Chondrocyte (in vitro differentiated cells): Measurements from ENCODE around the gene GINS1. TPM values are rescaled to one million over a fixed set of nuclear protein-coding genes. Genes with fewer than 3 reads are reported as not detected.

Experiments
- DNase-seq: peaks from one replicate; pipeline ENCODE4 v3.0.0; 2021; ENCODE audit warnings: mixed read lengths, low spot score
- H3K27ac Mint-ChIP-seq: one replicate; pipeline ENCODE4 v1.8.0; 2021; ENCODE audit warnings: mild to moderate bottlenecking, moderate library complexity, mixed read lengths; ENCODE audit not compliant: unreplicated experiment
- H3K27me3 Mint-ChIP-seq: 2 replicates; pipeline ENCODE4 v1.8.0; 2021; ENCODE audit warnings: low read depth, mixed read lengths
- H3K36me3 Mint-ChIP-seq: 2 replicates; pipeline ENCODE4 v1.8.0; 2021; ENCODE audit warnings: low read depth, mixed read lengths
- H3K4me1 Mint-ChIP-seq: 2 replicates; pipeline ENCODE4 v1.8.0; 2021; ENCODE audit warnings: low read depth, mild to moderate bottlenecking, mixed read lengths
- H3K4me3 Mint-ChIP-seq: one replicate; pipeline ENCODE4 v1.8.0; 2021; ENCODE audit warnings: mild to moderate bottlenecking, moderate library complexity, mixed read lengths; ENCODE audit not compliant: unreplicated experiment
- H3K9me3 Mint-ChIP-seq: 2 replicates; pipeline ENCODE4 v1.8.0; 2021; ENCODE audit warnings: low read depth, mixed read lengths
- total RNA-seq: library from RNA; stranded (reverse); gene quantifications from 3 replicates; pipeline ENCODE4 v1.2.1, GENCODE V29; 2021
- TF ChIP-seq, protein P1 (sequence below): fragments of 200-600 bp; sonication (generic); IDR thresholded peaks from 2 replicates; pipeline ENCODE4 v1.5.0; 2021; ENCODE audit warnings: antibody characterized with exemption, mild to moderate bottlenecking, moderate library complexity

The GINS1 gene
- total RNA-seq, 1 donor from 2014 or later = 3.5 TPM

DNA sequence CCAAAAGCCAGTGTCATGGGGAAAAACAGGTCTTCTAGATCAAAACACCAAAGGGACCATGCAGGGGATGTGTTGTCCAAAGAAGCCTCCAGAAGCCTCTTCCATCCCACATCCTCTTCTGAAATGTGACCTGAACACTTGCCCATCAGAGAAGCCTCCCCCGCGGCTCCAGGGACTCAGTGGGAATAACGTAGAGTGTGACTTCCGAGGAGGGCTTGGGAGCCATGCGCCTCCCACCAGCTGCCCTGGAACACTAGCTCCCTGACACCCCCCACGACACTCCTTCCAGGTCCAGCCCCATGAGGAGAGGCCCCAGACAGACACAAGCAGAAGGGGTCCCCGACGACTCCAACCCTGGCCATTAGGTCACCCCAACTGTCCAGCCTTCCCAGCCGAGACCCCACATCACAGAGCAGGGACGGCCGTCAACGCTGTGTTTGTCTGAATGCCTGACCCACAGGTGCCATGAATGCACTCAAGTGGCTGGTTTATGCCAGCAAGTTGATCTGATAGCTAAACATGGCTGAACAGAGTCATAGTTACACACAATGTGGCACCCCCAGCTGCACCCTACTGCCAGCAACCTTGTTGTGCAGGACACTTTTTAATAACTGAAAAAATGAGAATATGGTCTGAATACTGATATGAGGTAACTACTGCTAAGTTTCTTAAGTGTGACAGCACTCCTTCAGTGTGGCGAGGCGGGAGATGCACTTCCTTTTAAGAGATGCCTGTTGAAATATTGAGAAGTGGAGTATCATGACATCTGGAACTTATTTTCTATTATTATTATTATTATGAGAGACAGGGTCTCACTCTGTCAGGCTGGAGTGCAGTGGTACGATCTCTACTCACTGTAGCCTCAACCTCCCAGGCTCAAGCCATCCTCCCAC lies 58.0 kb downstream of the GINS1 start:
- TF ChIP-seq, protein P1, sequence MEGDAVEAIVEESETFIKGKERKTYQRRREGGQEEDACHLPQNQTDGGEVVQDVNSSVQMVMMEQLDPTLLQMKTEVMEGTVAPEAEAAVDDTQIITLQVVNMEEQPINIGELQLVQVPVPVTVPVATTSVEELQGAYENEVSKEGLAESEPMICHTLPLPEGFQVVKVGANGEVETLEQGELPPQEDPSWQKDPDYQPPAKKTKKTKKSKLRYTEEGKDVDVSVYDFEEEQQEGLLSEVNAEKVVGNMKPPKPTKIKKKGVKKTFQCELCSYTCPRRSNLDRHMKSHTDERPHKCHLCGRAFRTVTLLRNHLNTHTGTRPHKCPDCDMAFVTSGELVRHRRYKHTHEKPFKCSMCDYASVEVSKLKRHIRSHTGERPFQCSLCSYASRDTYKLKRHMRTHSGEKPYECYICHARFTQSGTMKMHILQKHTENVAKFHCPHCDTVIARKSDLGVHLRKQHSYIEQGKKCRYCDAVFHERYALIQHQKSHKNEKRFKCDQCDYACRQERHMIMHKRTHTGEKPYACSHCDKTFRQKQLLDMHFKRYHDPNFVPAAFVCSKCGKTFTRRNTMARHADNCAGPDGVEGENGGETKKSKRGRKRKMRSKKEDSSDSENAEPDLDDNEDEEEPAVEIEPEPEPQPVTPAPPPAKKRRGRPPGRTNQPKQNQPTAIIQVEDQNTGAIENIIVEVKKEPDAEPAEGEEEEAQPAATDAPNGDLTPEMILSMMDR = no peak
- no peaks in the 10 kb centered on the region for H3K4me1 Mint-ChIP-seq
- H3K9me3 Mint-ChIP-seq = no peaks in the 10 kb centered on the region
- no peaks in the 10 kb centered on the region for H3K27me3 Mint-ChIP-seq
- DNase-seq = peak; percentile 74
- no peak overlapping the region for H3K27ac Mint-ChIP-seq
- H3K4me3 Mint-ChIP-seq = no peak overlapping the region
- peaks cover 35% of the 10 kb centered on the region for H3K36me3 Mint-ChIP-seq

DNA sequence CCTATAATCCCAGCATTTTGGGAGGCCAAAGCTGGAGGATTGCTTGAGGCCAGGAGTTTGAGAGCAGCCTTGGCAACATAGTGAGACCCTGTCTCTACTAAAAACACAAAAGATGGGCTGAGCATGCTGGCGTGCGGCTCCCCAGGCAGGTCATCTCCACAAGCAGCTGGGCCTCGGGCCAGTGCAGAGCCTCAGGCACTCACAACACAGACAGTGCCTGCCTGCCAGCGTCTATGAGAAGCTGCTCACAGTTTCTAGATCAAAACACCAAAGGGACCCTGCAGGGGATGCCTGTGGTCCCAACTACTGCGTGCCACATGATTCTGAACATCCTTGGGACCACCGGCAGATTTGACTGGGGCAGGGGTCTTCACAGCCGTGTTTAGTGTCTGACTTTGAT lies 59.4 kb downstream of the GINS1 start:
- H3K9me3 Mint-ChIP-seq = no peaks in the 10 kb centered on the region
- peak; percentile 54 for DNase-seq
- no peak overlapping the region for H3K4me3 Mint-ChIP-seq
- peaks cover 30% of the 10 kb centered on the region for H3K36me3 Mint-ChIP-seq
- no peaks in the 10 kb centered on the region for H3K4me1 Mint-ChIP-seq
- H3K27ac Mint-ChIP-seq = no peak overlapping the region
- no peaks in the 10 kb centered on the region for H3K27me3 Mint-ChIP-seq
- TF ChIP-seq, protein P1 = no peak

DNA sequence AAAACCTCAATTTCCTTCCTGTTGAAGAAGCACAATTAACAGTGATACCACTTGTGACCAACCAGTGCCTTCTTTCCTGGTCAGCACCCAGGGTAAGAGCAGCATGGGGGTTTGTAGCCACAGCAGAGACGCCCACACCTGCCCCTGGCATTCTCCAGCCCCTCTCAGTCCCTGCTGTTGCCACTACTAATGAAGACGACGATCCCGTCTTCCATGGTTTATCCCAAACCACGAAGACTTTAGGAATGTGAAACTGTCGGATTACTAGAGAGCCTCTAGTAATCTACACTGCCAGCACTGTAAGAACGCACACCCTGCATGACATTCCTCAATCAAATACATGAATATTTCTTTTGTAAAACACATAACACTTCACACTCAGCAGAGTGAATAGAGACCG lies 60.0 kb downstream of the GINS1 start:
- Mint-ChIP-seq H3K27ac (no peak overlapping the region), H3K9me3 (no peaks in the 10 kb centered on the region), H3K27me3 (no peaks in the 10 kb centered on the region), H3K4me1 (no peaks in the 10 kb centered on the region), H3K36me3 (peaks cover 32% of the 10 kb centered on the region), H3K4me3 (no peak overlapping the region)
- TF ChIP-seq, protein P1 = no peak
- DNase-seq = peak; percentile 30

DNA sequence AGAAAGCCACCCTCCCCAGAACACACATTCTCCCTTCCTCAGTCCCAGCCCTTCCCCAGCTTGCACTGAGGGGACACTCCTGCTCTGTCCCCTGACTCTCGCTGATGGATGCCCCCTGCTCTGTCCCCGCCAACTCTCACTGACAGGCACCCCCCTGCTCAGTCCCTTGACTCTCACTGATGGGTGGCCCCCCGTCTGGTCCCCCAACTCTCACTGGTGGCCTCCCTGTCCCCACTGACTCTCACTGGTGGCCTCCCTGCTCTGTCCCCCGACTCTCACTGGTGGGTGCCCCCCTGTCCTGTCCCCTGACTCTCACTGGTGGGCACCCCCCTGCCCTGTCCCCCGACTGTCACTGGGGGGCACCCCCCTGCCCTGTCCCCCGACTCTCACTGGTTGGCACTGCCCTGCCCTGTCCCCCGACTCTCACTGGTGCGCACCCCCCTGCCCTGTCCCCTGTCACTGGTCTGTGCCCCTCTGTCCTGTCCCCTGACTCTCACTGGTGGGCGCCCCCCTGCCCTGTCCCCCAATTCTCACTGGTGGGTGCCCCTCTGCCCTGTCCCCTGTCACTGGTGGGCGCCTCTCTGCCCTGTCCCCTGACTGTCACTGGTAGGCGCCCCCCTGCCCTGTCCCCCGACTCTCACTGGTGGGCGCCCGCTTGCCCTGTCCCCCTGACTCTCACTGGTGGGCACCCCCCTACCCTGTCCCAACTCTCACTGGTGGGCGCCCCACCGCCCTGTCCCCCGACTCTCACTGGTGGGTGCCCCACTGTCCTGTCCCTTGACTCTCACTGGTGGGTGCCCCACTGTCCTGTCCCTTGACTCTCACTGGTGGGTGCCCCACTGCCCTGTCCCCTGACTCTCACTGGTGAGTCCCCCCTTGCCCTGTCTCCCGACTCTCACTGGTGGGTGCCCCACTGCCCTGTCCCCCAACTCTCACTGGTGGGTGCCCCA lies 60.9 kb downstream of the GINS1 start:
- H3K27ac Mint-ChIP-seq = no peak overlapping the region
- H3K36me3 Mint-ChIP-seq = peaks cover 33% of the 10 kb centered on the region
- no peaks in the 10 kb centered on the region for H3K9me3 Mint-ChIP-seq
- TF ChIP-seq, protein P1 = no peak
- DNase-seq = peak; percentile 79
- H3K27me3 Mint-ChIP-seq = no peaks in the 10 kb centered on the region
- H3K4me1 Mint-ChIP-seq = no peaks in the 10 kb centered on the region
- H3K4me3 Mint-ChIP-seq = no peak overlapping the region

DNA sequence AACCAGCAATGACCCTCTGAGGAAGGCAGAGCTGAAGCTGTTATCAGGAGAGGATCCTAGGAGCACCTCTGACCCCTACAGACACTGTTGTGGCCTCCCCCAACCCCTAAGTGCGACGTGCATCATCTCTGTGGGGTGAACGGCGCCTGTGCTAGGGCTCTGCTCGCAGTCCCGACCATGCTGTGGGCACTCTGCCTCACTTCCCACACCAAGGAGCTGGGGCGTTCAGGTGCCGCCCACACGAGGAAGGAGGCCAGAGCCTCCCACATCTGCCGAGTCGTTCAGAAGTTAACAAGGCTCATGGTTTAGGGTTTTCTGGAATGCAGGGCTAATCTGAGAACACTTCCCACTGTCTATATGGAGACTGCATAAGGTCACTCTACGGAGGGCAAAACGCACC lies 62.1 kb downstream of the GINS1 start:
- Mint-ChIP-seq H3K27ac (no peak overlapping the region), H3K9me3 (no peaks in the 10 kb centered on the region), H3K4me3 (no peak overlapping the region), H3K36me3 (peaks cover 30% of the 10 kb centered on the region), H3K27me3 (no peaks in the 10 kb centered on the region), H3K4me1 (no peaks in the 10 kb centered on the region)
- TF ChIP-seq, protein P1 = no peak
- DNase-seq = peak; percentile 60
